ENCODE measurements around the gene TAS2R19. TPM values are rescaled to one million over a fixed set of nuclear protein-coding genes. Genes with fewer than 3 reads are reported as not detected.
"Not testable (repeated sequence)": the region's sequence is repeated elsewhere in the genome, so short reads cannot be mapped to it uniquely, and the experiment has no call there.

Gene TAS2R19
- total RNA-seq, 1 experiment from 2014 or later = 1.4 TPM

DNA sequence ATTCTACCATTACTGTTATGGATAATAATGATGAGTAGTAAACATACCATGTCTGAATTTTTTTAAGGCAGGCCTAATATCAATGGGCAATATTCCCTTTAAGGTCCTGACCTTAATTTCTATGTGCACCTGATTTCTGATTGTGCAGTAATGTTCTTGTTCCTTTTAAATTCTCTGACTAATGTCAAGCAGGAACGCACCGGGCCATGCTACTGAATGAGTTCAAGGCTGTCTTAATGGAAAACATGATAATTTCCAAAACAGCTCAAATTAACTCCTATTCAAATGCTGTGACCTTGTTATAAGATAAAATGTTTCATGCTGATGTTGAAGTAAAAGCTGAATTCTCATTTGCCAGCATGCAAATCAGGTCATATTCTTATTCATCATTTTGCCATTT lies 32.9 kb upstream of the TAS2R19 start (continued):
- no peak for TF ChIP-seq SOX15 (CRISPR knock-in tag; IDR thresholded peaks at IDR 0.05)
- no peak for TF ChIP-seq ZBTB21 (CRISPR knock-in tag; IDR thresholded peaks at IDR 0.05; ENCODE audit: borderline replicate concordance)
- no peak for TF ChIP-seq OVOL2 (CRISPR knock-in tag; IDR thresholded peaks at IDR 0.05; ENCODE audit: borderline replicate concordance)
- no peak for TF ChIP-seq TEAD4 (CRISPR knock-in tag; IDR thresholded peaks at IDR 0.05)

GRCh38 chr12:11049806-11050531 lies 27.5 kb upstream of the TAS2R19 start:
- Mint-ChIP-seq H3K9me3 (peaks cover 50% of the 10 kb centered on the region), H3K36me3 (peaks cover 66% of the 10 kb centered on the region)
- POLR2A ChIA-PET; H3K27me3 Mint-ChIP-seq (ENCODE audit: low read depth); ATAC-seq; H3K4me1 Mint-ChIP-seq; H3K27ac Mint-ChIP-seq; CTCF ChIA-PET; H3K4me3 Mint-ChIP-seq; DNase-seq (ENCODE audit: low spot score): not testable (repeated sequence)

GRCh38 chr12:11041366-11041765 lies 18.9 kb upstream of the TAS2R19 start:
- CTCF ChIA-PET; POLR2A ChIA-PET; H3K4me3 Mint-ChIP-seq; DNase-seq (ENCODE audit: low spot score); H3K27me3 Mint-ChIP-seq (ENCODE audit: low read depth); ATAC-seq; H3K4me1 Mint-ChIP-seq; H3K27ac Mint-ChIP-seq: not testable (repeated sequence)
- peaks cover 22% of the 10 kb centered on the region for H3K9me3 Mint-ChIP-seq
- peaks cover 39% of the 10 kb centered on the region for H3K36me3 Mint-ChIP-seq

DNA sequence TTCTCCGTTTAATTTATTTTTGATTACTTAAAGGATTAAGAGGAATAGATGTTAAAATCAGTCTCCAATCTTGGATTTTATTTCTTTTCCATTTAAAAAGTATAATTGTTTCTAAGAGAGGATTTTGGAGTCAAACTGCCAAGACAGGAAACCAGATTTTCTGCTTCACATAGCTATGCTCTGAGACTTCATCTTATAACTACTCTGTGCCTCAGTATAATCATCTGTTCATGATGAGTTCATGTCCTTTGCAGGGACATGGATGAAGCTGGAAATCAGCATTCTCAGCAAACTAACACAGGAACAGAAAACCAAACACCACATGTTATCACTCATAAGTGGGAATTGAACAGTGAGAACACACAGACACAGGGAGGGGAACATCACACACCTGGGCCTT lies 17.7 kb upstream of the TAS2R19 start:
- no peak for DNase-seq (ENCODE audit: low spot score)
- ChIA-PET POLR2A (no interaction called here), CTCF (no interaction called here)
- ATAC-seq = no peak
- no peak overlapping the region for H3K4me3 Mint-ChIP-seq
- TF ChIP-seq ZNF512 (CRISPR knock-in tag; IDR thresholded peaks at IDR 0.05; ENCODE audit: borderline replicate concordance) (no peak), ZNF219 (CRISPR knock-in tag; IDR thresholded peaks at IDR 0.05; ENCODE audit: borderline replicate concordance) (no peak)
- TF ChIP-seq, protein P1, sequence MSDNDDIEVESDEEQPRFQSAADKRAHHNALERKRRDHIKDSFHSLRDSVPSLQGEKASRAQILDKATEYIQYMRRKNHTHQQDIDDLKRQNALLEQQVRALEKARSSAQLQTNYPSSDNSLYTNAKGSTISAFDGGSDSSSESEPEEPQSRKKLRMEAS (CRISPR knock-in tag; IDR thresholded peaks at IDR 0.05) = no peak
- peaks cover 36% of the 10 kb centered on the region for H3K36me3 Mint-ChIP-seq
- peaks cover 22% of the 10 kb centered on the region for H3K9me3 Mint-ChIP-seq
- H3K27me3 Mint-ChIP-seq (ENCODE audit: low read depth) = no peaks in the 10 kb centered on the region
- no peaks in the 10 kb centered on the region for H3K4me1 Mint-ChIP-seq
- no peak overlapping the region for H3K27ac Mint-ChIP-seq

- no peaks in the 10 kb centered on the region for H3K4me1 Mint-ChIP-seq
- DNase-seq (ENCODE audit: low spot score) = no peak
- ChIA-PET POLR2A (no interaction called here), CTCF (no interaction called here)
- H3K4me3 Mint-ChIP-seq = no peak overlapping the region
- TF ChIP-seq CBFB (CRISPR knock-in tag; IDR thresholded peaks at IDR 0.05; ENCODE audit: low read depth) (no peak), NR1H2 (CRISPR knock-in tag; IDR thresholded peaks at IDR 0.05) (no peak), FOXK1 (CRISPR knock-in tag; IDR thresholded peaks at IDR 0.05) (no peak), PRRX2 (CRISPR knock-in tag; IDR thresholded peaks at IDR 0.05) (no peak), IRF2 (CRISPR knock-in tag; IDR thresholded peaks at IDR 0.05; ENCODE audit: borderline replicate concordance, low read depth) (no peak), ZNF423 (CRISPR knock-in tag; IDR thresholded peaks at IDR 0.05) (no peak), ZNF396 (CRISPR knock-in tag; IDR thresholded peaks at IDR 0.05; ENCODE audit: borderline replicate concordance) (no peak), ZNF317 (CRISPR knock-in tag; IDR thresholded peaks at IDR 0.05; ENCODE audit: borderline replicate concordance, low read depth) (no peak), CREB1 (CRISPR knock-in tag; IDR thresholded peaks at IDR 0.05) (no peak), ESRRA (CRISPR knock-in tag; IDR thresholded peaks at IDR 0.05; ENCODE audit: borderline replicate concordance) (no peak), NFYB (CRISPR knock-in tag; conservative IDR thresholded peaks at IDR 0.05; ENCODE audit: low read depth) (no peak), SMAD4 (CRISPR knock-in tag; IDR thresholded peaks at IDR 0.05) (no peak), MLX (CRISPR knock-in tag; IDR thresholded peaks at IDR 0.05) (no peak), ZNF263 (CRISPR knock-in tag; IDR thresholded peaks at IDR 0.05; ENCODE audit: low read depth) (no peak)
- TF ChIP-seq, protein P2, sequence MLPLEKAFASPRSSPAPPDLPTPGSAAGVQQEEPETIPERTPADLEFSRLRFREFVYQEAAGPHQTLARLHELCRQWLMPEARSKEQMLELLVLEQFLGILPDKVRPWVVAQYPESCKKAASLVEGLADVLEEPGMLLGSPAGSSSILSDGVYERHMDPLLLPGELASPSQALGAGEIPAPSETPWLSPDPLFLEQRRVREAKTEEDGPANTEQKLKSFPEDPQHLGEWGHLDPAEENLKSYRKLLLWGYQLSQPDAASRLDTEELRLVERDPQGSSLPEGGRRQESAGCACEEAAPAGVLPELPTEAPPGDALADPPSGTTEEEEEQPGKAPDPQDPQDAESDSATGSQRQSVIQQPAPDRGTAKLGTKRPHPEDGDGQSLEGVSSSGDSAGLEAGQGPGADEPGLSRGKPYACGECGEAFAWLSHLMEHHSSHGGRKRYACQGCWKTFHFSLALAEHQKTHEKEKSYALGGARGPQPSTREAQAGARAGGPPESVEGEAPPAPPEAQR (CRISPR knock-in tag; IDR thresholded peaks at IDR 0.05) = no peak
- TF ChIP-seq, protein P3, sequence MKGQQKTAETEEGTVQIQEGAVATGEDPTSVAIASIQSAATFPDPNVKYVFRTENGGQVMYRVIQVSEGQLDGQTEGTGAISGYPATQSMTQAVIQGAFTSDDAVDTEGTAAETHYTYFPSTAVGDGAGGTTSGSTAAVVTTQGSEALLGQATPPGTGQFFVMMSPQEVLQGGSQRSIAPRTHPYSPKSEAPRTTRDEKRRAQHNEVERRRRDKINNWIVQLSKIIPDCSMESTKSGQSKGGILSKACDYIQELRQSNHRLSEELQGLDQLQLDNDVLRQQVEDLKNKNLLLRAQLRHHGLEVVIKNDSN (CRISPR knock-in tag; IDR thresholded peaks at IDR 0.05) = no peak
- no peaks in the 10 kb centered on the region for H3K27me3 Mint-ChIP-seq (ENCODE audit: low read depth)
- ATAC-seq = no peak
- H3K27ac Mint-ChIP-seq = no peak overlapping the region
- peaks cover 26% of the 10 kb centered on the region for H3K36me3 Mint-ChIP-seq
- H3K9me3 Mint-ChIP-seq = peaks cover 22% of the 10 kb centered on the region
Measured at GRCh38 chr12:11039171-11039570, 16.8 kb upstream of the TAS2R19 start.

Data from WTC11 (cell line).